Inflammatory macrophage treated with lipopolysaccharide for 4 hours (primary cell): ENCODE results near the gene UBR4.
A peak's percentile ranks its signal among the peaks of the same experiment; 100 is the strongest.
"Not testable (repeated sequence)": the region's sequence is repeated elsewhere in the genome, so short reads cannot be mapped to it uniquely, and the experiment has no call there.

Source experiments
- DNase-seq: peaks from one replicate; pipeline ENCODE4 v3.0.0-alpha.2; 2020

Gene UBR4

GRCh38 chr1:19219451-19219850, 9.4 kb upstream of the UBR4 start:
- DNase-seq = no peak

- DNase-seq = not testable (repeated sequence)
These were observed 6.5 kb upstream of the UBR4 start for GRCh38 chr1:19216585-19216984.

- no peak for DNase-seq
These were observed 3.5 kb upstream of the UBR4 start for GRCh38 chr1:19213580-19213979.

- no peak for DNase-seq
These were observed 2.1 kb upstream of the UBR4 start for GRCh38 chr1:19212167-19212566.

- DNase-seq = peak; percentile 39
These were observed 895 bp upstream of the UBR4 start for GRCh38 chr1:19210772-19211549.

- DNase-seq = peak; percentile 83
These were observed 552 bp downstream of the UBR4 start for GRCh38 chr1:19209439-19209989.

- no peak for DNase-seq
These were observed 1.2 kb downstream of the UBR4 start for GRCh38 chr1:19208710-19209438.

GRCh38 chr1:19206947-19207346, 3.1 kb downstream of the UBR4 start:
- DNase-seq = no peak

- DNase-seq = no peak
These were observed 4.2 kb downstream of the UBR4 start for GRCh38 chr1:19205845-19206244.

GRCh38 chr1:19205403-19205802, 4.7 kb downstream of the UBR4 start:
- DNase-seq = no peak

GRCh38 chr1:19204446-19205266, 5.4 kb downstream of the UBR4 start:
- DNase-seq = peak; percentile 56

- no peak for DNase-seq
These were observed 6.6 kb downstream of the UBR4 start for GRCh38 chr1:19203440-19203839.

- no peak for DNase-seq
These were observed 7.7 kb downstream of the UBR4 start for GRCh38 chr1:19202396-19202795.

GRCh38 chr1:19199969-19200604, 10.0 kb downstream of the UBR4 start:
- DNase-seq = no peak

GRCh38 chr1:19199329-19199968, 10.6 kb downstream of the UBR4 start:
- no peak for DNase-seq

GRCh38 chr1:19198820-19199219, 11.2 kb downstream of the UBR4 start:
- DNase-seq = no peak

GRCh38 chr1:19197845-19198244, 12.2 kb downstream of the UBR4 start:
- DNase-seq = no peak

- no peak for DNase-seq
These were observed 13.7 kb downstream of the UBR4 start for GRCh38 chr1:19196331-19196730.

- no peak for DNase-seq
These were observed 17.1 kb downstream of the UBR4 start for GRCh38 chr1:19193004-19193403.

GRCh38 chr1:19191811-19192210, 18.3 kb downstream of the UBR4 start:
- DNase-seq = no peak

GRCh38 chr1:19190468-19190867, 19.6 kb downstream of the UBR4 start:
- DNase-seq = no peak

- no peak for DNase-seq
These were observed 20.8 kb downstream of the UBR4 start for GRCh38 chr1:19189270-19189669.
